OCI-LY1 (cell line): ENCODE data around the gene SMAD3.

Experiments used
- CTCF ChIP-seq: fragments of 200-600 bp; sonication (generic), shearing (Covaris generic); IDR thresholded peaks from 2 replicates; pipeline ENCODE4 v1.5.1; 2017; ENCODE audit warnings: mild to moderate bottlenecking, antibody characterized with exemption, low read length, moderate library complexity, mixed read lengths
- EZH2 ChIP-seq: fragments of 200-600 bp; sonication (generic), shearing (Covaris generic); IDR thresholded peaks from 2 replicates; pipeline ENCODE4 v1.8.0; 2017; ENCODE audit warnings: borderline replicate concordance, mixed run types, mild to moderate bottlenecking, antibody characterized with exemption, low read length, moderate library complexity, mixed read lengths

DNA sequence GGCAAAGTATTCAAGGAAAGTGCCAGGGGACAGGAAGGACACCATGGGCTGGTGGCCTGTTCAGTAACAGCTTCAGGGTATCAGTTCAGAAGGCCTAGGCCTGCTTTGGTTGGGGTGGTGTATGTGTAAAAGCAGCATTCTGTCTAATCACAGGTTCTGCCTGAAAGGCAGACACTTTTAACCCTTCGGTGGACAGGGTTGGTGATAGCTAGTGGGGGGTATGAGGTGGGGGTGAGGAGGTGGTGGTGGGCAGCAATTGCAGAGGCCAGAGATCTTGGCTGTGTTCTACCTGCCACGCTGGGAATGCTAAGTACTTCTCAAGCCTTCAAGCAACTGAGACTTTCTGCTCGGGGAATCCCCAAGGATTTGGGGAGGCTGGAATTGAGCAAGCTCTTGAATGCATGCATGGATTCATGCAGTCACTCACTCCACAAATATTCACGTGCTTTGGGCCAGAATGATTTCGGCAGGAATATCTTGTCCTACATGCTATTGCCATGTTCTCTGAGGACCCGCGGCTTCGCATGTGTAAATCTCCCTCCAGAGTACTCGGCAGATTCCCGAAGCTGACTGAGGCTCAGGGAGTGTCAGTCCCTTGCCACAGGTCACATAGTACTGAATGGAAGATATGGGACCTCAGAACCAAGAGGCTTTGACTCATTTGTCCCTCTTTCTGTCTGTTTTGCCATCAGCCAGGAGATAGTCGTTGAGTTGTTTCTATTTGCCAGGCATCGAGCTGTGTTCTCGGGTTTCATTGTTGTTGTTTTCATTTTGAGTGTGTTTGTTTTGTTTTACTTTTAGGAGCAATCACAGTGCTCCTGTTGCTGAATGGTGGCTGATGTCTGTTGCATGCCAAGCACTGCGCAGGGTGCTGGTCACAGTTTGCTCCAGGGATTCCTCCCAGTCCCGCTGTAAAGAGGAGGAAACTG is 65.5 kb downstream of the SMAD3 start:
- no peak for TF ChIP-seq CTCF
- no peak for TF ChIP-seq EZH2
